ENCODE results near the gene ATP6V0B.

Gene ATP6V0B

GRCh38 chr1:43969746-43970466 is 4.9 kb upstream of the ATP6V0B start, which contains the start of gene DPH2:
TSS of gene DPH2 (plus strand) at chr1:43970010. CDS start at chr1:43970176, 166 bp downstream.
- peak; percentile 95 for DNase-seq (ENCODE audit: low spot score)

DNA sequence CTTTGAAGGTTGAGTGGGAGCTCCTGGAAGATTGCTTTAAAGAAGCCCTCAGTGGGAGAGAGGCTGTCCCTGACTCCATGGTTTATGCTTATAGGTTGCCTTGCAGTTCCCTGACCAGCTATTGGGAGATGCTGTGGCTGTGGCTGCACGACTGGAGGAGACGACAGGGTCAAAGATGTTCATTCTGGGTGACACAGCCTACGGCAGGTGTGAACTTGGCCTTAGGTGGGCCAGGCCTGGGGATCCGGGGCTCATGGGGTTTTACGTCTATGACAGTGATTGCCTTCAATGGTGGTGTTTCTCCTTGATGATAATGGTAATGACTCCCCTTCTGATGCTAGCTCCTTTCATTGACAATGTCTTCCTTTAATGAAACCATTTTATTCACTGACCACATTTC is 4.3 kb upstream of the ATP6V0B start:
- DNase-seq (ENCODE audit: low spot score): no peak

- DNase-seq (ENCODE audit: low spot score): no peak
These were observed 3.8 kb upstream of the ATP6V0B start for GRCh38 chr1:43970911-43971310.

DNA sequence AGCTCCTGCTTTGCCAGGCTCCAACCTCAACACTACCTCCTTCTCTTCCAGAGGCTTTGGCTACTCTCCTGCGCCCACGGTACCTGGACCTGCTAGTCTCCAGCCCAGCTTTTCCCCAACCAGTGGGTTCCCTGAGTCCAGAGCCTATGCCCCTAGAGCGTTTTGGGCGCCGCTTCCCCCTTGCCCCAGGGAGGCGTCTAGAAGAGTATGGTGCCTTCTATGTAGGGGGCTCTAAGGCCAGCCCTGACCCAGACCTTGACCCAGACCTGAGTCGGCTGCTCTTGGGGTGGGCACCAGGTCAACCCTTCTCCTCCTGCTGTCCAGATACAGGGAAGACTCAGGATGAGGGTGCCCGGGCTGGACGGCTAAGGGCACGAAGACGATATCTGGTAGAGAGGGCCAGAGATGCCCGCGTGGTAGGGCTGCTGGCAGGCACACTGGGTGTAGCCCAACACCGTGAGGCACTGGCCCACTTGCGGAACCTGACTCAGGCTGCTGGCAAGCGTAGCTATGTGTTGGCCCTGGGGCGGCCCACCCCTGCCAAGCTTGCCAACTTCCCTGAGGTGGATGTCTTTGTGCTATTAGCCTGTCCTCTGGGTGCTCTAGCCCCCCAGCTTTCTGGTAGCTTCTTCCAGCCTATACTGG is 3.3 kb upstream of the ATP6V0B start:
- DNase-seq (ENCODE audit: low spot score): no peak

DNA sequence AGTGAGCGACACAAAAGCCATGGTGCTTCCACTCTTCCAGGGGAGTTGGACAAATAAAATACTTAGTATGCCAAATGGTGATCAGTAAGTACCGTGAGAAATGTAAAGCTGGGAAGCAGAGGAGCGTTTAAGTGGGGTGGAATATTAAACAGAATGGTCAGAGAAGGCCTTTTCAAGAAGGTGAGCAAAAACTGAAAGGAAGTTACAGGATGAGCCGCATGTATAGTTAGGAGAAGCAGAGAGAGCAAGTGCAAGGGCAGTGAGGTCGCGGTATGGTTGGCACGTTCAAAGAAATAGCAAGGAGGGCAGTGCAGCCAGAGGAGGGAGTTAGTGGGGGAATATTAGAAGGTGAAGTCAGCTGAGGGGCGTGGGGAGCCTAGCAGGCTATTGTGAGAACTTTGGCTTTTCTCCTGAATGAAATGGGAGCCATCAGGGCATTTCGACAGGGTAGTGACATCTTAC is 748 bp upstream of the ATP6V0B start:
- no peak for DNase-seq (ENCODE audit: low spot score)

- DNase-seq (ENCODE audit: low spot score): peak; percentile 44
These were observed 645 bp downstream of the ATP6V0B start for GRCh38 chr1:43975249-43975961.

GRCh38 chr1:43976045-43976444 is 1.3 kb downstream of the ATP6V0B start:
- DNase-seq (ENCODE audit: low spot score): no peak

DNA sequence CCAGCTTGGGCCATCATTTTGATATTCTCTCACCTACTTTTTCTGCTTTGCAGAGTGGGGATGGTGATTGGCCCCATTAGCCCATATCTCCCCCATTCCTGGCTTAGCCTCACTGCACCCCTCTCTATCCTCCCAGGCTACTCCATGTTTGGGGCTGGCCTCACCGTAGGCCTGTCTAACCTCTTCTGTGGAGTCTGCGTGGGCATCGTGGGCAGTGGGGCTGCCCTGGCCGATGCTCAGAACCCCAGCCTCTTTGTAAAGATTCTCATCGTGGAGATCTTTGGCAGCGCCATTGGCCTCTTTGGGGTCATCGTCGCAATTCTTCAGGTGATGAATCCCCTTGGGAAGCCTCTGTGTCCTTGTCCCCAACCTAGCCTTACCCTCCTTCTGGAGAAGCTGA is 2.1 kb downstream of the ATP6V0B start:
- no peak for DNase-seq (ENCODE audit: low spot score)

DNA sequence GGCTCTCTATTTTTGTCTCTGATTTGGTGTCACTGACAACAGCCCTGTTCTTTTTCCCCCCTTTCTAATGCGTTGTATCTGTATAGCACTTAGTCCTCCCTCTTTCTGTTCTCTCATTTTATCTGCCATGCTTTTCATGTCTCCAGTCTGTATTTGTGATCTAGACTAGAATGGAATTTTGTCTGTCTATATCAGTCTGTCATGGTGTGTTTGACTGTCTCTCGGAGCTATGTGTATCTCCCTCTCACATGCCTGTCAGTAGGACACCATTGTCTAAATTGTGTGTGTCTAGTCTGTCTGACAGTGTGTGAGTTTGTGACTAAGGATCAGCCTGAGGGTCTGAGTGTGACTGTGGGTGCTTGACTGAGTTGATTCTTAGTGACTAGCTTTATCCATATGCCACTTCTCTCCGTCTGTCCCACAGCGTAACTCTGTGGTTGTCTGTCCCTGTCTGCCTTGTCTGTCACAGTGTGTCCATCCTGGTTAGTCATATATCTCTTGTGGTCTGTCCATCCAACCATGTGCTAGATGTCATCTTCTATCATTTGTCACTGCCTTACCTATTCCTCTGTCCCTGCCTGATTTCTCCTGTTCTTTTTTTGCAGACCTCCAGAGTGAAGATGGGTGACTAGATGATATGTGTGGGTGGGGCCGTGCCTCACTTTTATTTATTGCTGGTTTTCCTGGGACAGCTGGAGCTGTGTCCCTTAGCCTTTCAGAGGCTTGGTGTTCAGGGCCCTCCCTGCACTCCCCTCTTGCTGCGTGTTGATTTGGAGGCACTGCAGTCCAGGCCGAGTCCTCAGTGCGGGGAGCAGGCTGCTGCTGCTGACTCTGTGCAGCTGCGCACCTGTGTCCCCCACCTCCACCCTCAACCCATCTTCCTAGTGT is 2.9 kb downstream of the ATP6V0B start:
- no peak for DNase-seq (ENCODE audit: low spot score)

DNA sequence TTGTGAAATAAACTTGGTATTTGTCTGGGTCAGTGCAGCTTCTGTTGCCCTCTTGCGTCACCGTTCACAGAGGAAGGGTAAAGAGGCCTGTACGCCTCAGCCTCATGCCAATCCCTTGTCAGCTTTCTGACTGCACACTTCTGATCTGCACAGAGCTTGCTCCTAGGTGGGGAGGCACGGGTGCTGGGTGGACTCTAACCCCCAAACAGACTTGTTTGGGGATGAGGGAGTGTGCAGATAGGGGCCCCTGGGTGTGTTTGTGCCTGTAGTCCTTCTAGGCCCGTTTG is 3.4 kb downstream of the ATP6V0B start:
- DNase-seq (ENCODE audit: low spot score): no peak

DNA sequence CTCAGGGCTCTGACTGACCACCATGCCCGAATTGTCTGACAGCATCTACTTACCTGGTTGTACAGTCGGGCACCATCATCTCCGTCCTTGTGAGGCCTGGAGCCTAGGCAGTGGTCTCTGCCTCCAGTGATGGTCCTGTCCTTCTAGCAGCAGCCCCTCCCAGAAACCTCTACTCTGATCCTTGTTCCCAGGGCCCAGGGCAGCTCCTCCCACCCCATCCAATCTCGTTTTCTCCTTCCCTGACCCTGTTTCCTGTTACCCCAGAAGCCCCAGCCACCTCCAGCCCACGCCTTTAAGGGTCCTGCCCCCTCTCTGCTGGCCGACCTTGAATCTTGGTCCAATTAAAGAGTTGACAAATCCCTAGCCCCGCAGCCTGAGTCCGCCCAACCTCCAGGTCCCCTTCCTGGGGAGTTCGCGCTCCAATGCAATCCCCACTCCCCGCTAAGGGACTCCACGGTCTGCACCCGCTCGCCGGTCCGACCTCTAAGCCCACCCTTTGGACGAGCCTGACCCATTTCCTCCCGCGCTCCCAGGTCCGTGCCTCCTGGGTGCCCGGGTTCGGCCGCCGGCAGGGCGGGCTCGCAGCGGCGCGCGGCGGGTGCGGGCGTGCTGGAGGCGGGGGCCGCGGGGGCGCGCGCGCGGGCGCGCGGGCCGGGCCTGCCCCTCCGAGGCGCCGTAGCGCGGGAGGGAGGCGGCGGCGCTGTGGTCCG is 3.9 kb downstream of the ATP6V0B start, which contains the start of gene B4GALT2:
TSS of gene B4GALT2 (plus strand) at position 660 of the 710 bp plus-strand sequence. CDS start 1,951 bp downstream, outside the sequence.
- DNase-seq (ENCODE audit: low spot score): no peak

DNA sequence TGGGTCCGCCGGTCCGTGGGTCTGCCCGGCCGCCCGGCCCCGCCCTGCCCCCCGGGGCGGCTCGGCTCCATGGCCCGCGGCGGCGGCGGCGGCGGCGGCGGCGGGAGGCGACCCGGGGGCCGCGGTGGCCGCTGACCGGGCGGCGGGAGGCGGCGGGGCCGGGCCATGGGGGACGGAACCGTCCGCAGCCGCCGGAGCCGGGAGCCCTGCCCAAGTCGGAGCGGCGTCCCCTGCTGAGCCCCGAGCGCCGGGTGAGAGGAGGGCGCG is 4.4 kb downstream of the ATP6V0B start:
- no peak for DNase-seq (ENCODE audit: low spot score)

DNA sequence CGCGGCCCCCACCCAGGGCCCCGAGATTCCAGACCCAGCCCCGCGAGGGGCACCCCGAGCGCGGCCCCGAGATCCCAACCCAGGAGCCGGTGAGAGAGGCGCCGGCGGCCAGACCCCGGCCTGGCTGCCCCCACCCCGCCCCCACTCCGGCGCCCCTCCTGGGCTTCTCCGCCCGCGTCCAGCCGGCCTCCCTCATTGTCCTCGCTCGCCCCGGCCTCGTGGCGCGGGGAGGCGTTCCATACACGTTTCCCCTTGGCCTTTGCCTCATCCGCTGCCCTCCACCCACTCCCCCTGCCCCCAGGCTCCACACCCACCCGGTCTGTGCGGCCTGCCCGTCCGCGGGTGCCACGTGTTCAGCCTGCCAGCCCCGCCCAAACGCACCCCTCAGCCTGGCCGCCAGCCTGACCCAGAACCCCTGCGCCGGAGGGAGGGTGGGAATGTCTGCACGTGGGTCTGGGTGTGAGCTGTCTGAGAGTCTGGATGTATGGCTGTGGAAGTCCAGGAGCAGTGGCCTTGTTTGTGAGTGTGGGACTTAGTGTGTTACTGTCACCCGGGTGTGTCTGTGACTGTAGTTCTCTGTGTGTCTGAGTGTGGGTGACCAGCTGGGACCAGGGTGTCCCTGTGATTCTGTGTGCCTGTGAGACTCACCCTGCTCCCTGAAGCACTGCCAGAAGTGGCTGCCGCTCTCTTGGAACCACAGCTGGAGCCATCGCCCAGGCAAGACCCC is 4.9 kb downstream of the ATP6V0B start:
- no peak for DNase-seq (ENCODE audit: low spot score)

DNA sequence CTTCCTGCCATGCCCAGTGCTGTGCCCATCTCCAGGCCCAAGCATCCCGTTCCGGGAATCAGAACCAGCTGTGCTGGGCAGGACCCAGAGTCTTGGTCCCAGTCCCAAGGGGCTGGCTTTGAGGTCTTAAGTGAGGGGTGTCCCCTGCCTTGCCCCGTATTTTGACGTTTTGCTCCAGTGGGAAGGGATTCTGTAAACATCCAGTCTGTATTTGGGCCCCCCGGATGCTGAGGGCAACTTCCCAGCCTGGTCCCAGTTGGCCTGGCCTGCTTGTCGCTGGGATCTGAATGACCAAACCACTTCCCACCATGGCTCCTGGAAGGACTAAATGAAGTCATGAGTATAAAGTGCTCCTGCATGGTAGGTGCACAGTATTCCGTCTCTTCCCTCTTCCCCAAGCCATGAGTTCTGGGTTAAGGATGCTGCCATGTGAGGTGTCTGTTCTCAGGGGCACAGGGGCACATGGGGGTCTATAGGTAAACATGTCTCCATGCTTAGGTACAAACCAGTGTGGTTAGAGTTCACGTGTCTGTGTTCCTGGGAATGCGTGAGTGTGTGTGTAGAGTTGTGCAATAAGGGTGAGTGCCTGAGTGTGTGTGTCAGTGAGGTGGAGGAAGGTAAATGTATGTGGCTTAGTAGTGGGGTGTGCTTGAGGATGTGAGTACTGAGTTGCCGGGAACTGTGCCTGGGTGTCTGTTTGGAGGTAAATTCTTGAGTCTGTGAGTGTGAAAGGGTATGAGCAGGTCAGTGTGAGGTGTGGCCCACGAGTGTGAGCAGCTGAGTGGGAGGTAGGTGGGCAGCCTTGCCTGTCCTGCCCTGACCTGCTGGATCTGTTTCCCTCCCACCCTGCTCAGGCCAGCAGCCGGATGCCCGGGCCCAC is 5.7 kb downstream of the ATP6V0B start:
- DNase-seq (ENCODE audit: low spot score): no peak

GRCh38 chr1:43981135-43981491 is 6.4 kb downstream of the ATP6V0B start:
- no peak for DNase-seq (ENCODE audit: low spot score)

GRCh38 chr1:43981636-43982035 is 6.9 kb downstream of the ATP6V0B start:
- no peak for DNase-seq (ENCODE audit: low spot score)

DNA sequence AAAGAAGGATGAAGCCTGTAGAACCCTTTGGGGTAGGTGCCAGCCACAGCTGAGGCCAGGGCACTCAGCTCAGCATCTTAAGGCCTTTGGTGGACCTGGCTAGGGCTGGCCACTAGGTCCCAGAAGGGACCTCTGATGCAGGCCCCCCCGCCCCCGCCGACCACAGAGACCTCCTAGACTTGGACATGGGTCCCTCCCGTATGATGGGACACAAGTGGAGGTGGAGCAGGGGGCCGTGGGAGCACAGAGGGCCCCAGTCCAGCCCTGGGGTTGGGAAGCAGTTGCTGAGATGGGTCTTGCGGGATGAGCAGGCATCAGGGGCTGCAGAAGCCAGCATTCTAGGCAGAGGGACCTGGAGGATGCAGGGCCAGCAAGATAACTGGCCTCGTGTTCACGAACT is 7.5 kb downstream of the ATP6V0B start:
- DNase-seq (ENCODE audit: low spot score): no peak

- no peak for DNase-seq (ENCODE audit: low spot score)
These were observed 8.0 kb downstream of the ATP6V0B start for GRCh38 chr1:43982808-43983207.

GRCh38 chr1:43983253-43983899 is 8.6 kb downstream of the ATP6V0B start:
- DNase-seq (ENCODE audit: low spot score): no peak

GRCh38 chr1:43984855-43985254 is 10.1 kb downstream of the ATP6V0B start:
- DNase-seq (ENCODE audit: low spot score): no peak

Measured in CD4-positive, alpha-beta T cell treated with Interleukin-6 at 100 ng/mL for 8 hours (primary cell).